ACC112 (cell line): ENCODE results near the gene ZNF692.

Source experiments
- H2AFZ ChIP-seq: fragments of 200-600 bp; sonication (generic); one replicate; pipeline ENCODE4 v1.6.0; 2017; ENCODE audit warnings: antibody characterized with exemption, low read length; ENCODE audit not compliant: unreplicated experiment
- H3K27ac ChIP-seq: fragments of 200-600 bp; sonication (generic); 2 replicates; pipeline ENCODE4 v1.5.1; 2014; ENCODE audit warnings: low read depth, mild to moderate bottlenecking, antibody characterized with exemption, low read length, moderate library complexity
- H3K27me3 ChIP-seq: fragments of 200-600 bp; sonication (generic); 2 replicates; pipeline ENCODE4 v1.6.1; 2014; ENCODE audit warnings: mild to moderate bottlenecking, antibody characterized with exemption, low read length, moderate library complexity, mixed read lengths; ENCODE audit not compliant: insufficient read depth
- H3K36me3 ChIP-seq: fragments of 200-600 bp; sonication (generic); 2 replicates; pipeline ENCODE4 v1.6.1; 2016; ENCODE audit warnings: mild to moderate bottlenecking, antibody characterized with exemption, low read length, moderate library complexity, mixed read lengths; ENCODE audit not compliant: insufficient read depth
- H3K4me1 ChIP-seq: fragments of 200-600 bp; sonication (generic); one replicate; pipeline ENCODE4 v1.6.1; 2016; ENCODE audit warnings: low read length, mixed read lengths; ENCODE audit not compliant: insufficient read depth, unreplicated experiment, control insufficient read depth
- H3K4me3 ChIP-seq: fragments of 200-600 bp; sonication (generic); 2 replicates; pipeline ENCODE4 v1.5.1; 2014; ENCODE audit warnings: mild to moderate bottlenecking, low read depth, low read length
- H3K79me2 ChIP-seq: fragments of 200-600 bp; sonication (generic); one replicate; pipeline ENCODE4 v1.6.0; 2016; ENCODE audit warnings: low read length; ENCODE audit not compliant: control insufficient read depth, unreplicated experiment, insufficient read depth

The ZNF692 gene

GRCh38 chr1:248873993-248874533, 15.2 kb upstream of the ZNF692 start:
- H3K27ac ChIP-seq: peak overlapping the region; percentile 54; the same call in 1 of the 2 replicates
- peak overlapping the region; percentile 73 for H3K4me3 ChIP-seq
- no peaks in the 10 kb centered on the region for H3K79me2 ChIP-seq
- H2AFZ ChIP-seq: no peak overlapping the region
- H3K4me1 ChIP-seq: no peaks in the 10 kb centered on the region
- H3K36me3 ChIP-seq: no peaks in the 10 kb centered on the region
- peaks cover 15% of the 10 kb centered on the region for H3K27me3 ChIP-seq

- Histone ChIP-seq H3K27me3 (peaks cover 10% of the 10 kb centered on the region), H2AFZ (peak overlapping the region; percentile 86), H3K36me3 (no peaks in the 10 kb centered on the region), H3K79me2 (no peaks in the 10 kb centered on the region), H3K27ac (peak overlapping the region; percentile 77), H3K4me3 (peak overlapping the region; percentile 84), H3K4me1 (no peaks in the 10 kb centered on the region)
Observed at GRCh38 chr1:248873409-248873992, 14.6 kb upstream of the ZNF692 start.

- H3K36me3 ChIP-seq: no peaks in the 10 kb centered on the region
- H3K79me2 ChIP-seq: no peaks in the 10 kb centered on the region
- peak overlapping the region; percentile 77 for H3K27ac ChIP-seq
- H3K4me3 ChIP-seq: peak overlapping the region; percentile 84
- H3K27me3 ChIP-seq: peaks cover 8% of the 10 kb centered on the region
- no peaks in the 10 kb centered on the region for H3K4me1 ChIP-seq
- peak overlapping the region; percentile 86 for H2AFZ ChIP-seq
Observed at GRCh38 chr1:248872752-248873408, 14.0 kb upstream of the ZNF692 start.

GRCh38 chr1:248871837-248872401, 13.0 kb upstream of the ZNF692 start:
- Histone ChIP-seq H3K27ac (no peak overlapping the region), H3K4me3 (no peak overlapping the region), H3K27me3 (peaks cover 5% of the 10 kb centered on the region; the same call in 1 of the 2 replicates), H3K4me1 (no peaks in the 10 kb centered on the region), H3K79me2 (no peaks in the 10 kb centered on the region), H2AFZ (peak overlapping the region; percentile 55), H3K36me3 (no peaks in the 10 kb centered on the region)

- Histone ChIP-seq H2AFZ (peak overlapping the region; percentile 72), H3K27ac (no peak overlapping the region), H3K4me3 (peak overlapping the region; percentile 76), H3K79me2 (peaks cover 2% of the 10 kb centered on the region), H3K36me3 (no peaks in the 10 kb centered on the region), H3K4me1 (peaks cover 8% of the 10 kb centered on the region), H3K27me3 (no peaks in the 10 kb centered on the region)
Observed at GRCh38 chr1:248862998-248863881, 4.4 kb upstream of the ZNF692 start.

- no peaks in the 10 kb centered on the region for H3K36me3 ChIP-seq
- H3K27ac ChIP-seq: no peak overlapping the region
- no peaks in the 10 kb centered on the region for H3K27me3 ChIP-seq
- peaks cover 8% of the 10 kb centered on the region for H3K79me2 ChIP-seq
- H3K4me3 ChIP-seq: peak overlapping the region; percentile 76
- H3K4me1 ChIP-seq: peaks cover 8% of the 10 kb centered on the region
- H2AFZ ChIP-seq: peak overlapping the region; percentile 72
Observed at GRCh38 chr1:248862695-248862997, 3.8 kb upstream of the ZNF692 start.

GRCh38 chr1:248861616-248862015, 2.7 kb upstream of the ZNF692 start:
- no peak overlapping the region for H3K27ac ChIP-seq
- no peak overlapping the region for H3K4me3 ChIP-seq
- no peak overlapping the region for H2AFZ ChIP-seq
- peaks cover 18% of the 10 kb centered on the region for H3K79me2 ChIP-seq
- H3K36me3 ChIP-seq: no peaks in the 10 kb centered on the region
- no peaks in the 10 kb centered on the region for H3K27me3 ChIP-seq
- peaks cover 15% of the 10 kb centered on the region for H3K4me1 ChIP-seq

- Histone ChIP-seq H2AFZ (peak overlapping the region; percentile 58), H3K4me3 (peak overlapping the region; percentile 95)
Observed at GRCh38 chr1:248860007-248860406, 1.1 kb upstream of the ZNF692 start.

GRCh38 chr1:248858096-248858890, 592 bp downstream of the ZNF692 start:
- peak overlapping the region; percentile 94 for H2AFZ ChIP-seq
- peak overlapping the region; percentile 50 for H3K27ac ChIP-seq
- H3K79me2 ChIP-seq: peaks cover 22% of the 10 kb centered on the region
- H3K4me1 ChIP-seq: peaks cover 15% of the 10 kb centered on the region
- H3K36me3 ChIP-seq: no peaks in the 10 kb centered on the region
- no peaks in the 10 kb centered on the region for H3K27me3 ChIP-seq
- H3K4me3 ChIP-seq: peak overlapping the region; percentile 95

More at GRCh38 chr1:248860007-248860406, 1.1 kb upstream of the ZNF692 start:
- Histone ChIP-seq H3K27me3 (no peaks in the 10 kb centered on the region), H3K36me3 (no peaks in the 10 kb centered on the region), H3K79me2 (peaks cover 22% of the 10 kb centered on the region), H3K4me1 (peaks cover 15% of the 10 kb centered on the region), H3K27ac (no peak overlapping the region)

GRCh38 chr1:248857749-248858095, 1.2 kb downstream of the ZNF692 start:
- no peak overlapping the region for H3K27ac ChIP-seq
- H3K4me1 ChIP-seq: peaks cover 14% of the 10 kb centered on the region
- no peaks in the 10 kb centered on the region for H3K27me3 ChIP-seq
- no peak overlapping the region for H2AFZ ChIP-seq
- H3K79me2 ChIP-seq: peaks cover 22% of the 10 kb centered on the region
- H3K4me3 ChIP-seq: peak overlapping the region; percentile 95
- no peaks in the 10 kb centered on the region for H3K36me3 ChIP-seq
